GM19438 (cell line): ENCODE data around the gene NANS.
"Not testable (repeated sequence)": the region's sequence is repeated elsewhere in the genome, so short reads cannot be mapped to it uniquely, and the experiment has no call there.

Source experiments
- ATAC-seq: cut with Tn5 transposase; IDR thresholded peaks from one replicate; pipeline ENCODE4 v1.9.1; 2021; ENCODE audit warnings: low read depth; ENCODE audit not compliant: unreplicated experiment

Gene NANS

GRCh38 chr9:98128316-98128715, 71.8 kb downstream of the NANS start:
- no peak for ATAC-seq

- no peak for ATAC-seq
Measured at GRCh38 chr9:98129451-98129881, 72.9 kb downstream of the NANS start.

- not testable (repeated sequence) for ATAC-seq
Measured at GRCh38 chr9:98130060-98130459, 73.5 kb downstream of the NANS start.

- no peak for ATAC-seq
Measured at GRCh38 chr9:98130576-98131228, 74.2 kb downstream of the NANS start.

- ATAC-seq: no peak
Measured at GRCh38 chr9:98132158-98132557, 75.6 kb downstream of the NANS start.
